UCSD-AML1 (cell line): ENCODE measurements around the gene DIAPH2.
"Not testable (repeated sequence)": the region's sequence is repeated elsewhere in the genome, so short reads cannot be mapped to it uniquely, and the experiment has no call there.

Source experiments
- DNase-seq: peaks from one replicate; lab custom pipeline; 2025; ENCODE audit not compliant: unreplicated experiment; lab: John Stamatoyannopoulos, UW

The DIAPH2 gene

DNA sequence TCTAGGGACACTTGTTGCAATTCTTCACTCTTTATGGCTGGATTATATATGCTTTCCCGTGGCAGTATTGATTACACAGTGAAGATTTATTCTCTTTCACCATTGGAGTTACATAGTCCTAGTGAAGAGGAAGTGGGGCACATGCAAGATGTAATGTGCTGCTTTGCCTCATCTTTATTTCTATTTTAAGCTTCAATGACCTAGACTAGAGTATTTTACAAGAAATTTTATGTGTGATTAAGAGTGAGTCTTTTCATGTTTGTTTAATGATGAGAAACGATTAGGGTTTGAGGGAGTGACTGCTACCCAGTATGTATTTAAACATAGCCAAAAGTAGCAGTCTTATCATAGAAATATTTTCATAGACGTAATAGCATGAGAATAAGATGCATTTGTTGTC, 30.8 kb downstream of the DIAPH2 start:
- DNase-seq = no peak

DNA sequence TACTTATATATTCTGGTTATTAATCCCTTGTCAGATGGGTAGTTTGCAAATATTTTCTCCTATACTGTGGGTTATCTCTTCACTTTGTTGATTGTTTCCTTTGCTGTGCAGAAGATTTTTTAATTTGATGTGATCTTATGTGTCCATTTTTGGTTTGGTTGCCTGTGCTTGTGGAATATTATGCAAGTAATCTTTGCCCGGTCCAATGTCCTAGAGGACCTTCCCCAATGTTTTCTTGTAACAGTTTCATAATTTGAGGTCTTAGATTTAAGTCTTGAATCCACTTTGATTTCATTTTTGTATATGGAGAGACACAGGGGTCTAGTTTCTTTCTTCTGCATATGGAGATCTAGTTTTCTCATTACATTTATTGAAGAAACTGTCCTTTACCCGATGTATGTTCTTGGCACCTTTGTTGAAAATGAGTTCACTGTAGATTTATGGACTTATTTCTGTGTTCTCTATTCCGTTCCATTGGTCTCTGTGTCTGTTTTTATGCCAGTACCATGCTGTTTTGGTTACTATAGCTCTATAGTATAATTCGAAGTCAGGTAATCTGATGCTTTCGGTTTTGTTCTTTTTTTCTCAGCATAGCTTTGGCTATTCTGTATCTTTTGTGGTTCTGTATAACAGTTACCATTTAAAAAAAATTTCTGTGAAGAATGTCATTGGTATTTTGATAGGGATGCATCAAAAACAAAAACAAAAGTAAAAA, 34.7 kb downstream of the DIAPH2 start:
- DNase-seq = no peak

- DNase-seq = no peak
Observed at GRCh38 chrX:96721354-96721753, 36.7 kb downstream of the DIAPH2 start.

- DNase-seq = no peak
Observed at GRCh38 chrX:96722781-96723180, 38.1 kb downstream of the DIAPH2 start.

DNA sequence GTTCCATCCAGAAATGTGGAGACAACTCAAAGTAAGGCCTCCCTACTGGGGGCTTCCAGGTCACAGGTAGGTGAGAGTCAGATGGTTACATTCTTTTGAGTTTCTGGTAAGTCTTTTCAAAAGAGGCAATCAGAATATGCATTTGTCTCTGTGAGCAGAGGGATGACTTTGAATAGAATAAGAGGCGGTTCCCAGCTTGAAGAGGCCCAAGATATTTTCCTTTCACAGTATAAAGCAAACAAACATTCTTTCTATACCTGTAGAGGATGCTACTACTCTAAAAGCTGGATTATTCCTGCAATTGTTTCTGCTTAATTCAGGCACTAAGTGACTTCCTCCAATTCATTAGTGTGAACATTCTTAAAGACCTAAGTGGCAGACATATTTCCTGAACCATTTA, 44.4 kb downstream of the DIAPH2 start:
- no peak for DNase-seq

- no peak for DNase-seq
Observed at GRCh38 chrX:96729868-96730643, 45.4 kb downstream of the DIAPH2 start.

DNA sequence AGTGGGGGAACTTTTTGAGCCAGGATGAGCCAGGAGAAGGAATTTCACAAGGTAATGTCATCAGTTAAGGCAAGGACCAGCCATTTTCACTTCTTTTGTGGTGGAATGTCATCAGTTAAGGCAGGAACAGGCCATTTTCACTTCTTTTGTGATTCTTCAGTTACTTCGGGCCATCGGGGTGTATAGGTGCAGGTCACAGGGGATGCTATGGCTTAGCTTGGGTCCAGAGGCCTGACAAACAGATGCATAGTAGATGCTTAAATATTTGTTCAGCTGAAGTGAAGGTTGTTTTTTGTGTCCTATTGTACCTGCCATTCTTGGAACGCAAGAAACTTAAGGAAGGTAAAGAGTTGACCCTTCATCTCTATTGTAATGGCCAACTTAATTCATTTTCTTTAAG, 46.4 kb downstream of the DIAPH2 start:
- not testable (repeated sequence) for DNase-seq

DNA sequence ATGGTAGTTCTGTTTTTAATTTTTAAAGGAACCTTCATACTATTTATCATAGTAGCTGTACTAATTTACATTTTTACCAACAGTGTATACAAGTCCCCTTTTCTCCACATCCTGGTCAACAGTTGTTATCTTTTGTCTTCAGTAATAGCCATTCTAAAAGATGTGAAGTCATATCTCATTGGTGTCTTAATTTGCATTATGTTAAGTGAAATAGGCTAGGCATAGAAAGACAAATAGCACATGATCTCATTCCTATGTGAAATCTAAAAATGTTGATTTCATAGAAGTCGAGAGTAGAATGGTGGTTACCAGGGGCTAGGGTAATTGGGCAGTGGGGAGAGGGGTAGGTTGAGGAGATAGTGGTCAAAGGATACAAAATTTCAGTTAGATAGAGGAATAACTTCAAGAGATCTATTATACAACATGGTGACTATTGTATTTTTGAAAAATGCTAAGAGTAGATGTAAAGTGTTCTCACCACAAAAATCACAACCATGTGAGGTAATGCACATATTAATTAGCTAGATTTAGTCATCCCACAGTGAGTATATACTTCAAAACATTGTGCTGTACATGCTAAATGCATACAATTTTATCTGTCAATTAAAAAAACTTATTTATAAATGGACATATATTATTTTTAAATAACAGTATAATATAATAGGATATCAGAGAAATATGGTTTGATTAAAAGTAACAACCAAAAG, 58.9 kb downstream of the DIAPH2 start:
- no peak for DNase-seq

DNA sequence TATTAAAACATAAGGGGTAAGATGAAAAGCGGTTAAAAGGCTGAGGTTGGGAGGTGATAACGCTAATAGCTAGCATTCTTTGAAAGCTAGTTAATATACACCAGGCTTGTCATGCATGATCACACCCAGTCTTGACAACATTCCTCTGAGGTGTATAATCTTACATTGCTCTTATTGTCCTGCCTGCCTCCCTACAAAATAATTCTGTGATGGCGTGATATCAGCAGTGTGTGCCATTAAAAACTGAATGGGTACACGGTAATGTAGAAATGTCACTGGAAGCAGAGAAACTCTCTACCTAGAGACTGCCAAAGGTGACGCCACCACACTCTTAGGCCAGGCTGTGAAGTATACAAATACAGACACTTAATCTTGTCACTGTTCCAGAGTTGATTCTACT, 68.1 kb downstream of the DIAPH2 start:
- DNase-seq = no peak

- no peak for DNase-seq
Observed at GRCh38 chrX:96753230-96753629, 68.6 kb downstream of the DIAPH2 start.

GRCh38 chrX:96756491-96756890, 71.8 kb downstream of the DIAPH2 start:
- no peak for DNase-seq

- no peak for DNase-seq
Observed at GRCh38 chrX:96761566-96761965, 76.9 kb downstream of the DIAPH2 start.

- DNase-seq = no peak
Observed at GRCh38 chrX:96763608-96764007, 79.0 kb downstream of the DIAPH2 start.

DNA sequence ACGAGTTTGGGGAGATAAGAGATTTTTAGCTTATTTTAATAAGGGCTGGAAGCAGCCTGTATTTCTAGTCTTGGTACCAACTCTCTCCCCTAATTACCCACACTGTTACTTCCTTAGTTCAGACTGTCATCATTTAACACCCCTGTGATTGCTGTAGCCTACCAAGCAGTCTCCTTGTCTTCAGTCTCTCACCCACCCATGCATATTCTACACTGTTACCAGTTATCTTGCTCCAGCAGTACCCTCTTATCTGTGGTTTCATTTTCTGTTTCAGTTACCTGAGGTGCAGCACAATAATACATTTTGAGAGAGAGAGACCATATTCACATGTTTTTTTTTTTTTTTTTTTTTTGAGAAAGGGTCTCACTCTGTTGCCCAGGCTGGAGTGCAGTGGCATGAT, 80.2 kb downstream of the DIAPH2 start:
- DNase-seq = no peak

GRCh38 chrX:96770315-96770714, 85.7 kb downstream of the DIAPH2 start:
- DNase-seq = no peak

GRCh38 chrX:96771486-96771885, 86.8 kb downstream of the DIAPH2 start:
- no peak for DNase-seq

DNA sequence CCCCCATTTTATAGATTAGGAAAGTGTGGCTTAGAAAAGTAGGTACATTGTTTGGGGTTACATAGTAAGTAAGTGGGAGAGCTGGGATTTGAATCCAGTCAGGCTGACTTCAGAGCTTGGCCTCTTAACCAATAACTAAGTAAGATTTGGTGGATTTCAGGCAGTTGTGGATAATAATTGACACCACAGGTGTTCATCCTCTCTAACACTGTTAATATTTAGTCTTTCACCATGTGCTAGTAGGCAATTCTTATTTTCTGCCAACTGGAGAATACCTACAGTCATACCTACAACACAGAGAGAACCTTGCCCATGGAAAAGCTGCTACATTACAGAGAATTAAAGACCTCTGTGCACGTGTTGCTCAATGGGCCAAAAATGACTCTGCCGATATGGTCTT, 89.5 kb downstream of the DIAPH2 start:
- no peak for DNase-seq

DNA sequence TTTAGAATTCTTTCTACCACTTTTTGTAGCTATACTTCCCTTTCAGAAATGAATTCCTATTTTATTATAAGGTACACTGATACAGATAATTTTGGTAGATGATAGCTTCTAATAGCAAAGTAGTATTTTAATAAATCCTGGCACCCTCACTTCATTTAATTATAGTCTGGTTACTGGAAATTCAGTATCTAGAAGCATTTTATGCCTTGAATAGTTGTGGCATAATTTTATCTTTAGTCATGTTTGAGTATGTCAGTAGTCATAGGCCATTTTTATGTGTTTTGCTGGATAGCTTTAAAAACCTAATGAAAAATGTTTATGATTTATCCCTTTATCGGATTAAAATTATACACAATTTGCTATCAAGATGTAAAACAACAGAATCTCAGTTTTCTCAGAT, 92.3 kb downstream of the DIAPH2 start:
- no peak for DNase-seq

DNA sequence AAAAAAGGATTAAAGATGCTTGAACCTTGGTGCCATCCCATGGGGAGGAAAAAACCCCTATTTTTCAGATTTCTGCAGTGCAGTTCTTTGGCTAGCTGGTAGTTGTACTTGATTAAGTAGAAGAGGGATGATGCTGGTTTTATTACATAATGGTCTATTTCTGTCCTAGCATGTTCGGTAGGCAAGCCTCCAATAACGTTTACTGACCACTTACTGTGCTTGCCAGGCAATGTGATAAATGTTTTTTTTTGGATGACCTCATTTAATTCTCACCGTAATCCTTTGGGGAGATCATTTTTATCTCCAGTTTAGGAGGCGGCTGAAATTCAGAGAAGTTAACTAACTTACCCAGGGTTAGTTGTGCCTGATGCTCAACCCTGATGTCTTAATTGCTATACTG, 106.9 kb downstream of the DIAPH2 start:
- DNase-seq = no peak

GRCh38 chrX:96792047-96792446, 107.4 kb downstream of the DIAPH2 start:
- DNase-seq = no peak

DNA sequence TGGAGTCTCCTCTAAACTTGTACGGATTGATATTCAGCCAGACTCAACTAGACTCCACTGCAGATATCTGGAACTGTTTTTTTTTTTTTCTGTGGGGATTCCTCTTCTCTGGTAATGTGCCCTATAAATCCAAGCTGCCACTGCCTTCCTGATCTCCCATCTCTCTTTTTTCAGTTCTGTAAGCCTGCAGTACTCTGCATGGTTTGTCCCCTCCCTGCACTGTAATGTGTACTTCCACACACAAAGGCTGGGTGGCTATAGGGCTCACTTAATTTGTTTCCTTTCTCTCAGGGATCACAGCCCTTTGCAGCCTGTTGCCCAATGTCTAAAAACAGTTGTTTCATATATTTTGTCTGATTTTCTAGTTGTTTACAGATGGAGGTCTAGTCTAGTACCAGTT, 114.3 kb downstream of the DIAPH2 start:
- DNase-seq = no peak

- no peak for DNase-seq
Observed at GRCh38 chrX:96807318-96807717, 122.7 kb downstream of the DIAPH2 start.
